ENCODE measurements around the gene NOS1AP. TPM values are rescaled to one million over a fixed set of nuclear protein-coding genes. Genes with fewer than 3 reads are reported as not detected.
A peak's percentile ranks its signal among the peaks of the same experiment; 100 is the strongest.

The NOS1AP gene
- polyA plus RNA-seq, 1 of the 3 experiments (the other 2 are of a cell fraction): 0.03 TPM

DNA sequence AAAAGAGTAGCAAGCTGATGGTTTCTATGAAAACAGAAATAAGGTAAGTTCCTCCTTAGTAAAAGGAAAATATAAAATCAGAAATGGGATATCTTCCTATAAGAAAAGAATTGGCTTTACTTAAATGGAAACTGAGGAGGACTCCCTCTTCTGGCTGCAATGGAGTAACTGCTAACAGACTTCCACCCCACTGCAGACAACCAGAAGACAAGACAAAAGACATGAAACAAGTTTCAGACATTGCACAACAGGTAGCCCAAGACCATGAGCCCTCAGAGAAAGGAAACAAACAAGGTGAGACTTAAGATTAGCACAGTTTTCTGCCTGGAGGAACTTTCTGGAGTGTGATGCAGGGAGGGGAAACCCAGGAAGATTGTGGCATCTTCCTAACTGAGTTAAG, 28.8 kb upstream of the NOS1AP start:
- CTCF ChIA-PET: interaction anchor here (0.6 to 1.8 kb wide), 3 partner anchors 118 to 572 kb away, joined by 3 to 22 read pairs (median 4); no protein-coding TSS in a partner anchor
- Histone ChIP-seq H3K4me2 (no peak overlapping the region), H3K9me3 (no peaks in the 10 kb centered on the region)

DNA sequence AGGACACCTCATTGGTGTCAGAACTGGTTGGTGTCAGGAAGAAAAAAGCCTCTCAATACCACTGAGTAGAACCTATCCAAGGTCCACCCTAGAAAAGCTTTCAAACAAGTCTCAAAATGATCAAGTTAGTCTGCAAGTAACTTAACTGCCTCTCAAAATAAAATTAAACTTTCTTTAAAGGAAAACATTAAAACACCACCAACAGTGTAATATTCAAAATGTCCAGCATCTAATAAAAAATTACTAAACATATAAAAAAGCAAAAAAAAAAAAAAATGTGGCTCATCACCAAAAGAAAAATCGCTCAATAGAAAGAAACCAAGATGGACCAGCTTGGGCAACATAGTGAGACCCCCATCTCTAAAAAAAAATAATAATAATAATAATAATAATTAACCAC, 27.1 kb upstream of the NOS1AP start:
- WGBS (ENCODE audit: low lambda C conversion rate): 35% methylated on average over 1 of the region's 1 CpG
- Histone ChIP-seq H3K9me2 (no peaks in the 10 kb centered on the region), H2AFZ (ENCODE audit: low read depth) (no peak overlapping the region), H3K4me1 (ENCODE audit: control insufficient read depth in 1 of 2, insufficient read depth in 2 of 2, low read depth in 1 of 2, low read length in 1 of 2) (no peaks in the 10 kb centered on the region), H3F3A (replicated peaks; ENCODE audit: insufficient read depth) (peaks cover 2% of the 10 kb centered on the region), H3K9me3 (no peaks in the 10 kb centered on the region), H3K36me3 (replicated peaks in 1 of 2; ENCODE audit: control insufficient read depth in 1 of 2, insufficient read depth in 2 of 2, low read length in 1 of 2) (no peaks in the 10 kb centered on the region), H3K79me2 (ENCODE audit: insufficient read depth) (no peaks in the 10 kb centered on the region), H3K27me3 (ENCODE audit: insufficient read depth) (no peaks in the 10 kb centered on the region), H4K20me1 (ENCODE audit: insufficient read depth) (no peaks in the 10 kb centered on the region), H3K27ac (ENCODE audit: low read depth in 2 of 2, low read length in 1 of 2) (no peak overlapping the region), H3K4me2 (no peak overlapping the region), H3K4me3 (ENCODE audit: low read depth in 2 of 2, low read length in 1 of 2) (no peak overlapping the region), H3K9ac (no peak overlapping the region)
- TF ChIP-seq YY1 (IDR thresholded peaks at IDR 0.05; ENCODE audit: low read depth) (no peak), POLR2AphosphoS5 (IDR thresholded peaks at IDR 0.05; ENCODE audit: low read depth, low read length) (no peak), FOXJ3 (CRISPR knock-in tag; IDR thresholded peaks at IDR 0.05) (no peak), EP300 (IDR thresholded peaks at IDR 0.05; ENCODE audit: borderline replicate concordance in 1 of 2, low read depth in 1 of 2, low read length in 1 of 2) (no peak), RCOR1 (IDR thresholded peaks at IDR 0.05; ENCODE audit: low read length) (no peak), RAD21 (IDR thresholded peaks at IDR 0.05; ENCODE audit: low read length) (no peak), ELF1 (IDR thresholded peaks at IDR 0.05) (no peak), TCF12 (IDR thresholded peaks at IDR 0.05) (no peak), FOXM1 (IDR thresholded peaks at IDR 0.05; ENCODE audit: low read depth) (no peak)
- TF ChIP-seq, protein P1, sequence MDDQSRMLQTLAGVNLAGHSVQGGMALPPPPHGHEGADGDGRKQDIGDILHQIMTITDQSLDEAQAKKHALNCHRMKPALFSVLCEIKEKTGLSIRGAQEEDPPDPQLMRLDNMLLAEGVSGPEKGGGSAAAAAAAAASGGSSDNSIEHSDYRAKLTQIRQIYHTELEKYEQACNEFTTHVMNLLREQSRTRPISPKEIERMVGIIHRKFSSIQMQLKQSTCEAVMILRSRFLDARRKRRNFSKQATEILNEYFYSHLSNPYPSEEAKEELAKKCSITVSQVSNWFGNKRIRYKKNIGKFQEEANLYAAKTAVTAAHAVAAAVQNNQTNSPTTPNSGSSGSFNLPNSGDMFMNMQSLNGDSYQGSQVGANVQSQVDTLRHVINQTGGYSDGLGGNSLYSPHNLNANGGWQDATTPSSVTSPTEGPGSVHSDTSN (IDR thresholded peaks at IDR 0.05): no peak
- TF ChIP-seq, protein P2, sequence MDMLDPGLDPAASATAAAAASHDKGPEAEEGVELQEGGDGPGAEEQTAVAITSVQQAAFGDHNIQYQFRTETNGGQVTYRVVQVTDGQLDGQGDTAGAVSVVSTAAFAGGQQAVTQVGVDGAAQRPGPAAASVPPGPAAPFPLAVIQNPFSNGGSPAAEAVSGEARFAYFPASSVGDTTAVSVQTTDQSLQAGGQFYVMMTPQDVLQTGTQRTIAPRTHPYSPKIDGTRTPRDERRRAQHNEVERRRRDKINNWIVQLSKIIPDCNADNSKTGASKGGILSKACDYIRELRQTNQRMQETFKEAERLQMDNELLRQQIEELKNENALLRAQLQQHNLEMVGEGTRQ (IDR thresholded peaks at IDR 0.05; ENCODE audit: borderline replicate concordance, low read depth, low read length): no peak
- TF ChIP-seq, protein P3, sequence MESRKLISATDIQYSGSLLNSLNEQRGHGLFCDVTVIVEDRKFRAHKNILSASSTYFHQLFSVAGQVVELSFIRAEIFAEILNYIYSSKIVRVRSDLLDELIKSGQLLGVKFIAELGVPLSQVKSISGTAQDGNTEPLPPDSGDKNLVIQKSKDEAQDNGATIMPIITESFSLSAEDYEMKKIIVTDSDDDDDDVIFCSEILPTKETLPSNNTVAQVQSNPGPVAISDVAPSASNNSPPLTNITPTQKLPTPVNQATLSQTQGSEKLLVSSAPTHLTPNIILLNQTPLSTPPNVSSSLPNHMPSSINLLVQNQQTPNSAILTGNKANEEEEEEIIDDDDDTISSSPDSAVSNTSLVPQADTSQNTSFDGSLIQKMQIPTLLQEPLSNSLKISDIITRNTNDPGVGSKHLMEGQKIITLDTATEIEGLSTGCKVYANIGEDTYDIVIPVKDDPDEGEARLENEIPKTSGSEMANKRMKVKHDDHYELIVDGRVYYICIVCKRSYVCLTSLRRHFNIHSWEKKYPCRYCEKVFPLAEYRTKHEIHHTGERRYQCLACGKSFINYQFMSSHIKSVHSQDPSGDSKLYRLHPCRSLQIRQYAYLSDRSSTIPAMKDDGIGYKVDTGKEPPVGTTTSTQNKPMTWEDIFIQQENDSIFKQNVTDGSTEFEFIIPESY (IDR thresholded peaks at IDR 0.05; ENCODE audit: borderline replicate concordance, low read depth): no peak
- POLR2A ChIA-PET: no interaction called here
- DNase-seq: no peak
- CTCF ChIA-PET: interaction anchor here (0.8 to 1.2 kb wide), 2 partner anchors 20 to 250 kb away, joined by 3 to 4 read pairs; no protein-coding TSS in a partner anchor

More for the DNA sequence above, 28.8 kb upstream of the NOS1AP start:
- Histone ChIP-seq H3K27ac (ENCODE audit: low read depth in 2 of 2, low read length in 1 of 2) (no peak overlapping the region), H3K4me3 (ENCODE audit: low read depth in 2 of 2, low read length in 1 of 2) (no peak overlapping the region), H3K79me2 (ENCODE audit: insufficient read depth) (no peaks in the 10 kb centered on the region), H3K4me1 (ENCODE audit: control insufficient read depth in 1 of 2, insufficient read depth in 2 of 2, low read depth in 1 of 2, low read length in 1 of 2) (peaks cover 6 to 8% of the 10 kb centered on the region in 2 experiments; a peak in 1 of 4 replicates), H3K9ac (no peak overlapping the region), H3K36me3 (replicated peaks in 1 of 2; ENCODE audit: control insufficient read depth in 1 of 2, insufficient read depth in 2 of 2, low read length in 1 of 2) (no peaks in the 10 kb centered on the region), H3F3A (replicated peaks; ENCODE audit: insufficient read depth) (peaks cover 2% of the 10 kb centered on the region), H2AFZ (ENCODE audit: low read depth) (no peak overlapping the region), H3K9me2 (no peaks in the 10 kb centered on the region), H3K27me3 (ENCODE audit: insufficient read depth) (no peaks in the 10 kb centered on the region), H4K20me1 (ENCODE audit: insufficient read depth) (no peaks in the 10 kb centered on the region)
- POLR2A ChIA-PET: no interaction called here
- TF ChIP-seq, protein P4, sequence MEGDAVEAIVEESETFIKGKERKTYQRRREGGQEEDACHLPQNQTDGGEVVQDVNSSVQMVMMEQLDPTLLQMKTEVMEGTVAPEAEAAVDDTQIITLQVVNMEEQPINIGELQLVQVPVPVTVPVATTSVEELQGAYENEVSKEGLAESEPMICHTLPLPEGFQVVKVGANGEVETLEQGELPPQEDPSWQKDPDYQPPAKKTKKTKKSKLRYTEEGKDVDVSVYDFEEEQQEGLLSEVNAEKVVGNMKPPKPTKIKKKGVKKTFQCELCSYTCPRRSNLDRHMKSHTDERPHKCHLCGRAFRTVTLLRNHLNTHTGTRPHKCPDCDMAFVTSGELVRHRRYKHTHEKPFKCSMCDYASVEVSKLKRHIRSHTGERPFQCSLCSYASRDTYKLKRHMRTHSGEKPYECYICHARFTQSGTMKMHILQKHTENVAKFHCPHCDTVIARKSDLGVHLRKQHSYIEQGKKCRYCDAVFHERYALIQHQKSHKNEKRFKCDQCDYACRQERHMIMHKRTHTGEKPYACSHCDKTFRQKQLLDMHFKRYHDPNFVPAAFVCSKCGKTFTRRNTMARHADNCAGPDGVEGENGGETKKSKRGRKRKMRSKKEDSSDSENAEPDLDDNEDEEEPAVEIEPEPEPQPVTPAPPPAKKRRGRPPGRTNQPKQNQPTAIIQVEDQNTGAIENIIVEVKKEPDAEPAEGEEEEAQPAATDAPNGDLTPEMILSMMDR (IDR thresholded peaks at IDR 0.05): peak; percentile 54
- TF ChIP-seq YY1 (IDR thresholded peaks at IDR 0.05; ENCODE audit: low read depth): no peak
- TF ChIP-seq GATA2 (CRISPR knock-in tag; IDR thresholded peaks at IDR 0.05): no peak
- TF ChIP-seq RAD21 (IDR thresholded peaks at IDR 0.05; ENCODE audit: low read length): peak; percentile 10; the same call in 1 of the 2 replicates
- no peak for DNase-seq

Data from SK-N-SH (cell line).